ES-I3 (cell line): ENCODE measurements around the gene LACRT.
A peak's percentile ranks its signal among the peaks of the same experiment; 100 is the strongest.

ENCODE experiments used
- H3K36me3 ChIP-seq: 2 replicates; pipeline ENCODE4 v1.6.1; 2013; ENCODE audit warnings: mild to moderate bottlenecking, low read length, control low read depth, moderate library complexity; ENCODE audit not compliant: insufficient read depth
- H3K4me1 ChIP-seq: 2 replicates; pipeline ENCODE4 v1.6.1; 2013; ENCODE audit warnings: mild to moderate bottlenecking, control low read depth, low read length; ENCODE audit not compliant: insufficient read depth
- H3K9ac ChIP-seq: 2 replicates; pipeline ENCODE4 v1.6.1; 2013; ENCODE audit warnings: low read depth, mild to moderate bottlenecking, low read length, moderate library complexity
- H3K9me3 ChIP-seq: 2 replicates; pipeline ENCODE4 v1.6.1; 2013; ENCODE audit warnings: mild to moderate bottlenecking, low read length, moderate library complexity; ENCODE audit not compliant: control insufficient read depth, insufficient read depth

The LACRT gene

GRCh38 chr12:54601841-54602240 is 32.9 kb downstream of the LACRT start:
- H3K9ac ChIP-seq, result no peak overlapping the region
- no peaks in the 10 kb centered on the region for H3K36me3 ChIP-seq
- H3K4me1 ChIP-seq, result no peaks in the 10 kb centered on the region
- H3K9me3 ChIP-seq, result no peaks in the 10 kb centered on the region

- no peaks in the 10 kb centered on the region for H3K9me3 ChIP-seq
- H3K36me3 ChIP-seq, result no peaks in the 10 kb centered on the region
- no peak overlapping the region for H3K9ac ChIP-seq
- no peaks in the 10 kb centered on the region for H3K4me1 ChIP-seq
Observed at GRCh38 chr12:54598970-54599369, 35.7 kb downstream of the LACRT start.

GRCh38 chr12:54596526-54596946 is 38.2 kb downstream of the LACRT start:
- no peaks in the 10 kb centered on the region for H3K9me3 ChIP-seq
- no peaks in the 10 kb centered on the region for H3K4me1 ChIP-seq
- H3K36me3 ChIP-seq, result no peaks in the 10 kb centered on the region
- H3K9ac ChIP-seq, result no peak overlapping the region

GRCh38 chr12:54595471-54595870 is 39.2 kb downstream of the LACRT start:
- no peak overlapping the region for H3K9ac ChIP-seq
- H3K36me3 ChIP-seq, result no peaks in the 10 kb centered on the region
- peaks cover 6% of the 10 kb centered on the region; the same call in 1 of the 2 replicates for H3K4me1 ChIP-seq
- no peaks in the 10 kb centered on the region for H3K9me3 ChIP-seq

GRCh38 chr12:54593725-54594124 is 41.0 kb downstream of the LACRT start:
- Histone ChIP-seq H3K9me3 (no peaks in the 10 kb centered on the region), H3K36me3 (no peaks in the 10 kb centered on the region), H3K9ac (no peak overlapping the region), H3K4me1 (peaks cover 9% of the 10 kb centered on the region)

- no peaks in the 10 kb centered on the region for H3K9me3 ChIP-seq
- no peaks in the 10 kb centered on the region for H3K36me3 ChIP-seq
- H3K9ac ChIP-seq, result no peak overlapping the region
- peaks cover 9% of the 10 kb centered on the region for H3K4me1 ChIP-seq
Observed at GRCh38 chr12:54593135-54593534, 41.6 kb downstream of the LACRT start.

GRCh38 chr12:54592316-54592715 is 42.4 kb downstream of the LACRT start:
- Histone ChIP-seq H3K9ac (no peak overlapping the region), H3K9me3 (no peaks in the 10 kb centered on the region), H3K4me1 (peaks cover 14% of the 10 kb centered on the region), H3K36me3 (no peaks in the 10 kb centered on the region)

- Histone ChIP-seq H3K9ac (no peak overlapping the region), H3K36me3 (no peaks in the 10 kb centered on the region), H3K9me3 (no peaks in the 10 kb centered on the region), H3K4me1 (peaks cover 16% of the 10 kb centered on the region)
Observed at GRCh38 chr12:54590978-54591591, 43.6 kb downstream of the LACRT start.

- no peaks in the 10 kb centered on the region for H3K36me3 ChIP-seq
- no peaks in the 10 kb centered on the region for H3K9me3 ChIP-seq
- H3K4me1 ChIP-seq, result peaks cover 16% of the 10 kb centered on the region
- H3K9ac ChIP-seq, result no peak overlapping the region
Observed at GRCh38 chr12:54589964-54590363, 44.7 kb downstream of the LACRT start.

- Histone ChIP-seq H3K4me1 (peaks cover 19% of the 10 kb centered on the region), H3K9ac (peak overlapping the region; percentile 53; the same call in 1 of the 2 replicates)
Observed at GRCh38 chr12:54588890-54589267, 45.8 kb downstream of the LACRT start.

GRCh38 chr12:54588110-54588889 is 46.4 kb downstream of the LACRT start, which contains the start of gene PPP1R1A:
TSS of gene PPP1R1A (minus strand) at chr12:54588659. CDS start at chr12:54588488, 171 bp downstream.
- H3K9me3 ChIP-seq, result no peaks in the 10 kb centered on the region
- peaks cover 25% of the 10 kb centered on the region for H3K4me1 ChIP-seq
- no peaks in the 10 kb centered on the region for H3K36me3 ChIP-seq
- H3K9ac ChIP-seq, result peak within 1 kb of the TSS; percentile 63; the same call in 1 of the 2 replicates

More at GRCh38 chr12:54588890-54589267, 45.8 kb downstream of the LACRT start:
- no peaks in the 10 kb centered on the region for H3K9me3 ChIP-seq
- H3K36me3 ChIP-seq, result no peaks in the 10 kb centered on the region

GRCh38 chr12:54587315-54587873 is 47.3 kb downstream of the LACRT start:
- peaks cover 26% of the 10 kb centered on the region for H3K4me1 ChIP-seq
- H3K36me3 ChIP-seq, result no peaks in the 10 kb centered on the region
- H3K9ac ChIP-seq, result peak overlapping the region; percentile 63; the same call in 1 of the 2 replicates
- H3K9me3 ChIP-seq, result no peaks in the 10 kb centered on the region

GRCh38 chr12:54586620-54587019 is 48.1 kb downstream of the LACRT start:
- Histone ChIP-seq H3K9me3 (no peaks in the 10 kb centered on the region), H3K36me3 (no peaks in the 10 kb centered on the region), H3K9ac (no peak overlapping the region), H3K4me1 (peaks cover 26% of the 10 kb centered on the region)

GRCh38 chr12:54585243-54585642 is 49.5 kb downstream of the LACRT start:
- Histone ChIP-seq H3K9ac (no peak overlapping the region), H3K9me3 (no peaks in the 10 kb centered on the region)

GRCh38 chr12:54584128-54584527 is 50.6 kb downstream of the LACRT start:
- Histone ChIP-seq H3K9me3 (no peaks in the 10 kb centered on the region), H3K4me1 (peaks cover 16% of the 10 kb centered on the region; the same call in 1 of the 2 replicates), H3K9ac (no peak overlapping the region), H3K36me3 (no peaks in the 10 kb centered on the region)

More at GRCh38 chr12:54585243-54585642, 49.5 kb downstream of the LACRT start:
- Histone ChIP-seq H3K36me3 (no peaks in the 10 kb centered on the region), H3K4me1 (peaks cover 18% of the 10 kb centered on the region)
